Nucleus accumbens (tissue), 56 donors: ENCODE data around the gene PTPA.
"Not testable (repeated sequence)": the region's sequence is repeated elsewhere in the genome, so short reads cannot be mapped to it uniquely, and the experiment has no call there.

Source experiments
- DNase-seq, 56 donors: peaks; one replicate each; lab custom pipeline; 2025; lab: John Stamatoyannopoulos, UW

Gene PTPA

GRCh38 chr9:129185991-129186390 lies 74.8 kb downstream of the PTPA start:
- DNase-seq, result no peak

DNA sequence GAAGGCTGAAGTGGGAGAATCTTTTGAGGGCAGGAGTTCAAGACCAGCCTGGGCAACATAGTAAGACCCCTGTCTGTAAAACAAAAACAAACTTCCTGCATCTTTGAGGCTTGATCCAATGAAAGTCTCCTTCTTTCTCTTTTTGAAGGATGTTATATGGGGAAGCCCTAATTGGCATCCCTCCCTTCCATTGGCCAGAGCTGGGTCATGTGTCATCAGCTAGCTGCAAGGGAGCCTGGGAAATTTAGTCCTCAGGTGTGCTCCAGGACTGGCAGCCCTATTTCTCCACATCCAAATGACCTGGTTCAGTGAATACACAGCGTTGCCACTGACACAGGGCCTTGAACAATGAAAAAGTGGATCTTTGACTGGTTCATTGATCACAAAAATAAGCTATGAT lies 75.8 kb downstream of the PTPA start:
- no peak for DNase-seq

- not testable (repeated sequence) for DNase-seq
Measured at GRCh38 chr9:129189971-129190370, 78.8 kb downstream of the PTPA start.

DNA sequence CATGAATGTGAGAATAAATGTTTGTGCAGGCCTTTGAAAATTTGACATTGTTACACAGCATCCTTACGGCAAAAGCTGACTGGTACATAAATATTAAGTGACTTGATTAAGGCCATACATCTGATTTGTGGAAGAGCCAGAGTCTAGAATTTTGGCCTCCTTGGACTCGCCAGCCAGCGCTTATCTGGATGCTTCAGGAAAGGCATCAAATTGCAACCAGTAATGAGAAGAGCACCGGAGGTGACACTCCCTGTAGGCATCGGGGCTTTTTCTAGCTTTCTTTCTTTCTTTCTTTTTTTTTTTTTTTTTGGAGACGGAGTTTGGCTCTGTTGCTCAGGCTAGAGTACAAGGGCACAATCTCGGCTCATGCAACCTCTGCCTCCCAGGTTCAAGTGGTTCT lies 80.0 kb downstream of the PTPA start:
- no peak for DNase-seq

- DNase-seq, result no peak
Measured at GRCh38 chr9:129193655-129194054, 82.4 kb downstream of the PTPA start.

DNA sequence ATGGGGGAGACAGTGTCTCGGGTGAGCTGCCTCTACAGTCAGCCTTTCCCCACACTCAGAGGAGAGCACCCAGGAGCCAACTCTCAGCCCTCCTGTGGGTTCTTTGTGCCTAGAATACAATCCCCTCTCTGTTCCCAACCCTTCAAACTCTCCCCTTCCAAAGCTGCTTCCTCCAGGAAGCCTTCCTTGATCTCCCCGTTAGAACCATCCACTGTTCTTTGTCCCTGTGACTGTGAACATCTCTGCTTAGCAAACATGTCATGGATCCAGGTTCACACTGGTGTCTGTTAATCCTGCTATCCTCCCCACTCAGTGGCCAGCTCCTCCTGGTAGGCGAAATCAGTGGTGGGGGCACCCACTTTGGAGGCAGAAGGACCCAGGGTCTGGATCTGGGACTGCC lies 83.0 kb downstream of the PTPA start:
- no peak for DNase-seq

- no peak for DNase-seq
Measured at GRCh38 chr9:129195606-129196005, 84.4 kb downstream of the PTPA start.

DNA sequence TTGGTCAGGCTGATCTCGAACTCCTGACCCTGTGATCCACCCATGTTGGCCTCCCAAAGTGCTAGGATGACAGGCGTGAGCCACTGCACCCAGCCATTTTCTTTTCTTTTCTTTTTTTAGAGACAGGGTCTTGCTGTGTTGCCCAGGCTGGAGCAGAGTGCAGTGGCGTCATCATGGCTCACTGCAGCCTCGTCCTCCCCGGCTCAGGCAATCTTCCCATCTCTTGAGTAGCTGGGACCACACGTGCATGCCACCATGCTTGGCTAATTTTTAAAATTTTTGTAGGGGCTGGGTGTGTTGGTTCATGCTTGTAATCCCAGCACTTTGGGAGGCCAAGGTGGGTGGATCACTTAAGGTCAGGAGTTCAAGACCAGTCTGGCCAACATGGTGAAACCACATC lies 85.8 kb downstream of the PTPA start:
- DNase-seq, result not testable (repeated sequence)

DNA sequence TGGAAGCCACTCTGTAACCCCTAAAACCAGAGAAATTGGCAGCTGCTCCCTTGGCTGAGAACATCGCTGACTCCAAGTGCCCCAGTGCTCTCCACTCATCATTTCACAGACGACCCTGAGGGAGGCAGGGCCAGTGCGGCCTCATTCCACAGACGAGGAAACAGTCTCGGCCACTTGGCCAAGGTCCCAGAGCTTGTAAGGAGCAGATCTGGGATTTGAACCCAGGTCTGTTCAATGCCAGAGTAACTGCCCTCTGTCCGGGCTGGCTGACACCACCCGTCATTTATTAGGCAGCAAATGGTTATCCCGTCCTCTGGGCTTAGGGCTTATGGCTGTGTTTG lies 86.7 kb downstream of the PTPA start:
- DNase-seq, result no peak
